GM18505 (cell line): Measurements from ENCODE around the gene ELOVL1.
A peak's percentile ranks its signal among the peaks of the same experiment; 100 is the strongest.
"Not testable (repeated sequence)": the region's sequence is repeated elsewhere in the genome, so short reads cannot be mapped to it uniquely, and the experiment has no call there.

ENCODE experiments used
- ATAC-seq: cut with Tn5 transposase; IDR thresholded peaks from one replicate; pipeline ENCODE4 v1.9.1; 2021; ENCODE audit not compliant: unreplicated experiment
- POLR2A ChIP-seq: IDR thresholded peaks from 4 replicates; pipeline ENCODE4 v1.6.1; 2011; ENCODE audit warnings: borderline replicate concordance; ENCODE audit not compliant: insufficient read depth, insufficient read length; ENCODE audit errors: extremely low read depth

ELOVL1 gene

GRCh38 chr1:43370564-43370963, 2.8 kb upstream of the ELOVL1 start:
- ATAC-seq = no peak
- TF ChIP-seq POLR2A = no peak

GRCh38 chr1:43369779-43370178, 2.0 kb upstream of the ELOVL1 start:
- not testable (repeated sequence) for ATAC-seq

GRCh38 chr1:43368646-43369020, 822 bp upstream of the ELOVL1 start:
- ATAC-seq = no peak
- no peak for TF ChIP-seq POLR2A

GRCh38 chr1:43367026-43367903, 546 bp downstream of the ELOVL1 start:
- TF ChIP-seq POLR2A = peak; percentile 31
- ATAC-seq = peak; percentile 40

- no peak for ATAC-seq
- no peak for TF ChIP-seq POLR2A
Observed at GRCh38 chr1:43366601-43367025, 1.2 kb downstream of the ELOVL1 start.

- ATAC-seq = no peak
Observed at GRCh38 chr1:43366179-43366578, 1.6 kb downstream of the ELOVL1 start.

GRCh38 chr1:43365678-43366077, 2.1 kb downstream of the ELOVL1 start:
- no peak for ATAC-seq
- TF ChIP-seq POLR2A = no peak

More at GRCh38 chr1:43366179-43366578, 1.6 kb downstream of the ELOVL1 start:
- TF ChIP-seq POLR2A = no peak

- ATAC-seq = no peak
Observed at GRCh38 chr1:43363935-43364525, 3.8 kb downstream of the ELOVL1 start.

GRCh38 chr1:43363283-43363934, 4.4 kb downstream of the ELOVL1 start:
- no peak for ATAC-seq
- no peak for TF ChIP-seq POLR2A

More at GRCh38 chr1:43363935-43364525, 3.8 kb downstream of the ELOVL1 start:
- no peak for TF ChIP-seq POLR2A

- no peak for TF ChIP-seq POLR2A
Observed at GRCh38 chr1:43360616-43361015, 7.2 kb downstream of the ELOVL1 start.

GRCh38 chr1:43359696-43360095, 8.1 kb downstream of the ELOVL1 start:
- no peak for ATAC-seq
- no peak for TF ChIP-seq POLR2A

More at GRCh38 chr1:43360616-43361015, 7.2 kb downstream of the ELOVL1 start:
- ATAC-seq = no peak

GRCh38 chr1:43358746-43359693, 8.8 kb downstream of the ELOVL1 start, which contains the start of gene CDC20:
Gene CDC20, plus strand, starts transcription at chr1:43358981. Its CDS starts 235 bp downstream, at chr1:43359216.
- peak; percentile 83 for TF ChIP-seq POLR2A
- peak; percentile 91 for ATAC-seq
